PC-9 (cell line): ENCODE data around the gene IDI1.

ENCODE experiments used
- EZH2 ChIP-seq: fragments of 200-600 bp; sonication (generic); IDR thresholded peaks from 2 replicates; pipeline ENCODE4 v1.8.0; 2017; ENCODE audit warnings: antibody characterized with exemption, low read depth
- TF ChIP-seq, protein P1 (sequence below): fragments of 200-600 bp; sonication (generic); conservative IDR thresholded peaks from 2 replicates; pipeline ENCODE4 v1.6.1; 2017; ENCODE audit warnings: mixed run types, antibody characterized with exemption, mild to moderate bottlenecking, moderate library complexity

DNA sequence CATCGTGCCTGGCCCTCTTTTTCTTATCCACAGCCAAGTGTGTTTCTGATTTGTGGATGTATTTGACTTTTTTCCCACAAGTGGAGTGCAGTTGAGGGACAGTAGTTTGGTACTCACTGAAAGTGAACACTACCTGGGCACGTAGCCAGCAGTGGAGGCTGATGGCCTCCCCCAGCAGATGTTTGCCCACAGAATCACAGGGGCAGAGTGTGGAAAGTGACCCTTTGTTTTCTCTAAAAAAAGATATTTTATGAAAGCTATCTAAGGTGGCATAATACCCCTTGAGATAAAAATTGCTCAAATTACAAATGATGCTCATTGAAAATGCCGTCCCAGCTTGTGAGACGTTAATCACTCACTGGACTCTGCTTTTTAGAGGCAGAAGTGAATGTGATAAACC, 36.3 kb upstream of the IDI1 start:
- TF ChIP-seq, protein P1, sequence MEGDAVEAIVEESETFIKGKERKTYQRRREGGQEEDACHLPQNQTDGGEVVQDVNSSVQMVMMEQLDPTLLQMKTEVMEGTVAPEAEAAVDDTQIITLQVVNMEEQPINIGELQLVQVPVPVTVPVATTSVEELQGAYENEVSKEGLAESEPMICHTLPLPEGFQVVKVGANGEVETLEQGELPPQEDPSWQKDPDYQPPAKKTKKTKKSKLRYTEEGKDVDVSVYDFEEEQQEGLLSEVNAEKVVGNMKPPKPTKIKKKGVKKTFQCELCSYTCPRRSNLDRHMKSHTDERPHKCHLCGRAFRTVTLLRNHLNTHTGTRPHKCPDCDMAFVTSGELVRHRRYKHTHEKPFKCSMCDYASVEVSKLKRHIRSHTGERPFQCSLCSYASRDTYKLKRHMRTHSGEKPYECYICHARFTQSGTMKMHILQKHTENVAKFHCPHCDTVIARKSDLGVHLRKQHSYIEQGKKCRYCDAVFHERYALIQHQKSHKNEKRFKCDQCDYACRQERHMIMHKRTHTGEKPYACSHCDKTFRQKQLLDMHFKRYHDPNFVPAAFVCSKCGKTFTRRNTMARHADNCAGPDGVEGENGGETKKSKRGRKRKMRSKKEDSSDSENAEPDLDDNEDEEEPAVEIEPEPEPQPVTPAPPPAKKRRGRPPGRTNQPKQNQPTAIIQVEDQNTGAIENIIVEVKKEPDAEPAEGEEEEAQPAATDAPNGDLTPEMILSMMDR: no peak
- no peak for TF ChIP-seq EZH2
